GM21529 (cell line): Measurements from ENCODE around the gene HPRT1.

ENCODE experiments used
- ATAC-seq: cut with Tn5 transposase; IDR thresholded peaks from one replicate; pipeline ENCODE4 v1.9.1; 2021; ENCODE audit not compliant: unreplicated experiment

Gene HPRT1

GRCh38 chrX:134541906-134542305 lies 81.9 kb downstream of the HPRT1 start:
- no peak for ATAC-seq

GRCh38 chrX:134542485-134542884 lies 82.5 kb downstream of the HPRT1 start:
- ATAC-seq, result peak; percentile 83

GRCh38 chrX:134543288-134543687 lies 83.3 kb downstream of the HPRT1 start:
- no peak for ATAC-seq

- ATAC-seq, result no peak
These were observed 84.2 kb downstream of the HPRT1 start for GRCh38 chrX:134544135-134544512.

- no peak for ATAC-seq
These were observed 84.7 kb downstream of the HPRT1 start for GRCh38 chrX:134544513-134545151.

- no peak for ATAC-seq
These were observed 85.5 kb downstream of the HPRT1 start for GRCh38 chrX:134545510-134545909.

GRCh38 chrX:134546187-134546586 lies 86.2 kb downstream of the HPRT1 start:
- ATAC-seq, result no peak

- ATAC-seq, result no peak
These were observed 87.2 kb downstream of the HPRT1 start for GRCh38 chrX:134547047-134547679.

- ATAC-seq, result no peak
These were observed 88.6 kb downstream of the HPRT1 start for GRCh38 chrX:134548257-134549201.
